ENCODE measurements around the gene SEMA4D.

SEMA4D gene

DNA sequence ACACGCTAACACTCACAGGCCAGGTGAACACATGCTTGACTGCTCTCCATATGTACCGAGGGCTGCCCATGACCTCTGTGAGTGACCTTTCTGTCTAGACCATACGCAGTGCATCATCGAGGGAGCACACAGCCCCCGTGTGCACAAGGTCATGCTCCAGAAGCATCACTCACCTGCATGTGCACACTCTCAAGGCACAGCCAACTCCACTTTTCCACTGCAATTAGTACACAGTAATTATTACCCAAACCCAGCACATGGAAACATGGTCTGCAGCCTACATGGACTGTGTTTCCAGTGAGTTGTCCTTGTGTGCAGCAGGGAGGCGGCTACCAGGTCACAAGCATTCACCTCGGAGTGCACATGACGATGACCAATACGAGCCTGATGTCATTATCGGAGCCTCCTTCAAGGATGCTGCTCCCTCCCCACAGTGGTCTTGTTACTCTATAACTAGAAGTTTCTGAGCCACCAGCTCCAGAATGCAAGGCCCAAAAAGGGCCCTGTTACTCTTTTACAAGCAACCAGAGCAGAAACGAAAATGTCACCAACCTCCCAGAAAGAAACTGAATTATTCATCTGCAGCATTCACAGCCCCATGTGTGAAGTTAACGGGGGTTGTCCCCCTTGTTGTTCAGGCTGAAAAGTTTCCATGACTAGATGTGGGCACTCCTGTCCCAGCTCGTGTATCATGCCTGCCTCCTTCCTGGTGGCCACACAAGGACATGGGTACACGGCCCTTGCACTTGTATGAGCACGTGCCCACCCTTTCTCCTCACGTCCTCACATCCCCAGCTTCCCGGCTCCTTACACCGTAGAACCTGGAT, 31.2 kb downstream of the SEMA4D start:
- peak in 2 of 3 donors; percentile 45 to 55 for DNase-seq (ENCODE audit: low read depth in 2 of 3, low spot score in 1 of 3)

DNA sequence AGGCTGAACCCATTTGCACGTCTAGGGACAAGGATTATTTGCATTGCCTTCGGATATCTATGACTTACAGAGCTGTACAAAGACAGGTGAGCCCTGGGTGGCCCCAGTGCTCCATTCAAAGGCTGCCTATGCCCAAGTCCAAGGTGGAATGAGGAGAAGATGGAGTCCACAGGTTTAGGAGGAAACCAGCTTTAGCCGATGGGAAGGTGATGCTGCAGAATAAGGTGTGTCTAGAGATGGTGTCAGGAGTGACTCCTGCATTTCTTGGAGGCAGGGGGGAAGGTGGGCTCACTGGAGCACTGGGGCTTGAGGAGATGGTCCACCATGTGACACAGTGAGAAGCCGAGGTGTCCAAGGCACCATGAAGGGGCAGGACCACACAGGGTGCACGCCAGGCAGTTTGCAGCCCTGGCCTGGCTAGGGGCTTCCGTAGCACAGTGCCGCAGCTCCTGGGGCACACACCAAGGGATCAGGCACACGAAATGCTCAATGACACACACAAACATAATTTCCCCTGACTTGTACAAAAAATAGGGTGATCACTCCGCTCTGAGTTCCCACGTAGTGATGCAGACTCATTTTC, 32.1 kb downstream of the SEMA4D start:
- DNase-seq (ENCODE audit: low read depth in 2 of 3, low spot score in 1 of 3): no peak

DNA sequence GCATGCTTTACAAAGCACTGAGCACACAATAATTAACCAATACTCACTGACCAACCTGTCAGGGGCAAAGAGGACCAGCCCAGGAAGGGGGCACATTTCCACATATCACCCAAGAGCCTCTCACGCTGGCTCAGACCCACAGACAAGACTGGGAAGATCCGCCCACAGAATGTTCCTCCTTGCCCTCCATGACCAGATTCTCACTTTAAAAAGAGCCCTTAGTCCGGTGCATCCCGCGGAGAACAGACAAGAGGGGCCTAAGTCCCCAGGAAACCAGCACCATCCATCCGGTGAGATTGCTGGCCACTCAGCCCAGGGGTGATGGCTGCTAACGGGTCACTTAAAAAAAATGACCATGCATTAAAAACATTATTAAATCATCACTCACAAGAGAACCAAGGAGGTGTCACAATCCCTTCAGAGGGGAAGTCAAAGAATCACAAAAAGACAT, 32.9 kb downstream of the SEMA4D start:
- DNase-seq (ENCODE audit: low read depth in 2 of 3, low spot score in 1 of 3): no peak

DNA sequence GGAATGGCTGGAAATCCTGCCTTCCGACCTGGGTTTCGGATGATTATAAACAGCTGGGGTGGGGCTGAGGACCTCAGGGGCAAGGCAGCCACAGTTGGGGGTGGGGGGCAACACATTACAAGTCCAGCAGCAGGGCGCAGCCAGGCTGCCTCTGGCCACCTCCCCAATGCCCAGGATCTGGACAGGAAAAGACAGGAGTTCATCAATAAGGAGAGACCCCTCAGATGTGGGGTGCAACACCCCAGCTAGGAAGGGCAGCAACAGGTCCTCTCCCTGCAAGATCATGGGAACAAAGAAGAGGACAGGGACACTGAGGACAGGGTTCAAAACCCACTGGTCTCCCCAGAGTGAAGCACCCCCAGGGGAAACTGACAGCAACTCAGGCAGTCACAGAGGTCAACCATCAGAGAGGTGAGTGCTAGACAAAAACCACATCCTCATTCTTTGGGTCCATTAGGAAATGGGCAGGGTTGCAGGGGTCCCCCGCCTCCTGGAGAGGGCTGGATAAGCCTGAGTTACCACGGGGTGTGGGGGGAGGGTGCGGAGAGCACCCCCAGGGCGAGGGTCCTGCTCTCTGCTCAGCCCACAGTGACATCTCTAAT, 33.5 kb downstream of the SEMA4D start:
- DNase-seq (ENCODE audit: low read depth in 2 of 3, low spot score in 1 of 3): no peak

DNA sequence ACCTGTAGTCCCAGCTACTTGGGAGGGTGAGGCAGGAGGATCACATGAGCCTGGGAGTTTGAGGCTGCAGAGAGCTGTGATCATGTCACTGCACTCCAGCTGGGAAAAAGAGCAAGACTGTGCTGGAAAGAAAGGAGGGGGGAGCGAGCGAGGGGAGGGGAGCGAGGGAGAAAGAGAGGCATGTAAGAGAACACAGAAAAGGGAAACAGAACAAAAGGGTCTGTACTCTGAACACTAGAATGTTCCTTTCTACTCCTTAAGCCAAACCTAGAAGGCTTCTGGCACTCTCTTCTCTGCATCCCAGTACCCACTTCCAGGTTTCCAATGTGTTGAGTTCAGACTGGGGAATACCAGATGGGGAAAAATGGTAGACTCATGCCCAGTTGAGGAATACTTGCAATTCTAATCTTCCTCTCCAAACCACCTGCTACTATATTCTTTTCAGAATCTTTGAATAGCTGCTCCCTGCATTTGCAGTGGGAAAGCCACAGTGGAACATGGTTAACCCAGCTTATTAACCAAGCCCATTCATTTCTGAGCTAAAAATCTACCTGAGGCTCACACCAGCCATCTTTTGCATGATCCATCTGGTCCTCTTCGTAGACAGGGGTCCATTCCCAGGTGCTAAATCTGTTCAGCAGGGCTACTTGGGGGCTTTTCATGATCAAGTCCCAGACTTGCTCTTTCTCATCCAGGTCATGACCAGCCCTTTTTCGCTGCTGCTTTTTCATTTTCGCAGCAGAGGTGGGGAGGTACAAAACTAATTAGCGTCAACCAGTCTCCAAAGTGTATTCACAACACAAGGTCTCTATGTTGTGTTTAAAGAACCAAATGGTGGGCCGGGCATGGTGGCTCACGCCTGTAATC, 34.9 kb downstream of the SEMA4D start:
- no peak for DNase-seq (ENCODE audit: low read depth in 2 of 3, low spot score in 1 of 3)

DNA sequence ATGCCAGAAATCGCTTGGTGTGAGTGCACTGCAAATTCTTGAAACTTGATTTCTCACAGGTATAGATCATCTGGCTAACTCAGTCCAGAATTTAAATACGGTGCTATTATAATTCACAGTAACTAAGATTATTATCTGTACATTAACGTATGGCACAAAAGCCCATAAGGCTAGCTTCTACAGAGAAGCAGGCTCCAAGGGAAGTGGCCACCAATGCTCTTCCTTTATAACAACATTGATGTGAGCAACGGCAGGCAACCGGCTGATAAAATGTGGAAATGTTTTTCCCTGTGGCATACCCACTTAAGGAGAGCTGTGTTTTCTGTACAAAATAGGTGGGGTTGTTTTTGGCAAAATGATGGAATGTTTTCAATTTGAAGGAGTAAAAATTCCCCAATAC, 35.7 kb downstream of the SEMA4D start:
- DNase-seq (ENCODE audit: low read depth in 2 of 3, low spot score in 1 of 3): no peak

DNA sequence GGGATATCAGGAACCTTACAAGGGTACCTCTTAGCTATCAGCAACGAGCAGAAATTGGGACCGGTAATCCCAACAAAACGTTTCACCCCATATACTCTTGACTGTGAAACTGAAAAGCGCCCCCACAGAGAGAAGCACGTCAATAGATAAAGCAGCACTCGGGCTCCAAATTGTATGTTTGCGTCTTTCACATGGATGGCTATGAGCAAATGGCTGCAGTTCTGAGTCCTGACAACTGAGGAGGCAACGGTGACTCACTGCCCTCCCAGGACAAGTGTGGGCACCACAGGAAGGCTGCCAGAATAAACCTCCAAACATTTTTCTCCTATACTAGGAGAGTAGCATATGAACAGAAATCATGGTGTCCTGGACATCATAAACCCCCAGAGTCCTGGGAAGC, 36.6 kb downstream of the SEMA4D start:
- DNase-seq (ENCODE audit: low read depth in 2 of 3, low spot score in 1 of 3): peak in 1 of 3 donors; percentile 50

GRCh38 chr9:89460551-89460950, 37.4 kb downstream of the SEMA4D start:
- no peak for DNase-seq (ENCODE audit: low read depth in 2 of 3, low spot score in 1 of 3)

DNA sequence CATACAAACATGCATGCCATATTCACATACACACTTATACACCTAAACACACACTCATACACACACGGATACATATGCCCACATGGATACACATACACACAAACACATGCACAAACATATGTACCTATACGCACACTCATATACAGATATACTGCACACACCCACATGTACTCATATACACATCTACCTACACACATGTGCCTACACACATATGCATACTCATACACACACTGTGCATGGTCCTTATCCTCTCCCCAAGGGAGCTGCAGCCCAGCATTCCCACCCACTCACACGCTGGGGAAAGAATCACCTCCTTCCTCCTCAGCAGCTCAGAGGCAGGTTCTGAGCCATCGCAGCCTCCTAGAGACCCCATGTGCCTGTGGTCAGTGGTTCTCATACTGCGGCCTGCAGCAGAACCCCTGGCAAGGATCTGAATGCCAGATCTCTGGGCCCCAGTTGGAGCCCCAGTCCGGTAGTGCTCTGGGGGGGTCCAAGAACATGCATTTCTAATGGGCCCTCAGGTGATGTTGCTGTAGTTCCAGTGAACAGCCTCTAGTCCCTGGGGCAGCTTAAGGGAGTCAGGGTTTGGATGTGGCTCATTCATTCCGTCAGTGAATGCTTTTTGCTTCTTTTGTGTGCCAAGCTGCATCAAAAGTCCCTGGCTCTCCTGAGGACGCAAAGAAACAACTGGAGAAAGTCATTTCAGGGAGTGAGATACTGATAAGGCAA, 39.0 kb downstream of the SEMA4D start:
- DNase-seq (ENCODE audit: low read depth in 2 of 3, low spot score in 1 of 3): no peak

GRCh38 chr9:89457376-89457855, 40.5 kb downstream of the SEMA4D start:
- DNase-seq (ENCODE audit: low read depth in 2 of 3, low spot score in 1 of 3): no peak

GRCh38 chr9:89455356-89455824, 42.5 kb downstream of the SEMA4D start:
- DNase-seq (ENCODE audit: low read depth in 2 of 3, low spot score in 1 of 3): no peak

- no peak for DNase-seq (ENCODE audit: low read depth in 2 of 3, low spot score in 1 of 3)
These were observed 43.2 kb downstream of the SEMA4D start for GRCh38 chr9:89454498-89455355.

DNA sequence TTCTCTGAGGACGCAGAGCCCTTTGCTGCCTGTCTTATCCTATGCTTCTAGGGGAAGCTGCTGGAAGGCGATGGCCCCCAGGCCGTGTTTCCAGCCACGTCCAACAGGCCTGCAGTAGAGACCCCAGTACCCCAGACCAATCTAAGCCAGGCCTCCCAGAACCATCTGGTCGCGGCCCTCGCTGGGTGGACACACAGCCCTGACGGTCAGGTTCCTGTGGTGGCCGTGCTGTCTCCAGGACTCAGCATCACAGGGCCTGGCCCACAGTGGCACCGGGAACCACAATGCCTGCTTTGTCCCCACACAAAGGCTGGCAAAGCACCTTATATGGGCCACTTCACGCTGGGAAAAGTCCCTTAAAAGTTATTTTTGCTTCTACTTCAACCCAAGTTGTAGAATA, 44.5 kb downstream of the SEMA4D start:
- no peak for DNase-seq (ENCODE audit: low read depth in 2 of 3, low spot score in 1 of 3)

- DNase-seq (ENCODE audit: low read depth in 2 of 3, low spot score in 1 of 3): no peak
These were observed 45.4 kb downstream of the SEMA4D start for GRCh38 chr9:89452561-89452960.

GRCh38 chr9:89450213-89450612, 47.7 kb downstream of the SEMA4D start:
- DNase-seq (ENCODE audit: low read depth in 2 of 3, low spot score in 1 of 3): no peak

GRCh38 chr9:89449261-89449671, 48.6 kb downstream of the SEMA4D start:
- DNase-seq (ENCODE audit: low read depth in 2 of 3, low spot score in 1 of 3): no peak

GRCh38 chr9:89448821-89449220, 49.1 kb downstream of the SEMA4D start:
- DNase-seq (ENCODE audit: low read depth in 2 of 3, low spot score in 1 of 3): no peak

DNA sequence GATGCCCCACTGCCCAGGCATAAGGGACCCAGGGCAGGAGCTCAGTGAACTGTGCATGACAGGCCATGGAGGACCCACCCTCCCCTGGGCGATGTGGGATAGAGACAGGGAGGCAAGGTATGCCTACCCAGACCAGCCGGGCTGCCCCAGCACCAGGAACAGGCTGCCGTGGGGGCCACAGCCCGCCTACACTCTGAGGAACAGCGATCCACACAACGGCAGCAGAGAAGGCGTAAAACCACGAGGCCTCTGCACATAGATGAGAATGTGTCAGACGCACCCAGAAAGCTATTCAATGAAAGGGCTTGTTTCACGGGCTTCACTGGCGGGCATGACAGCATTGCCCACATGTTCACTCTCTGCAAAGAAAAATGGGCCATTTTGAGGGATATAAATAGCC, 49.5 kb downstream of the SEMA4D start:
- peak in 1 of 3 donors; percentile 43 for DNase-seq (ENCODE audit: low read depth in 2 of 3, low spot score in 1 of 3)

DNA sequence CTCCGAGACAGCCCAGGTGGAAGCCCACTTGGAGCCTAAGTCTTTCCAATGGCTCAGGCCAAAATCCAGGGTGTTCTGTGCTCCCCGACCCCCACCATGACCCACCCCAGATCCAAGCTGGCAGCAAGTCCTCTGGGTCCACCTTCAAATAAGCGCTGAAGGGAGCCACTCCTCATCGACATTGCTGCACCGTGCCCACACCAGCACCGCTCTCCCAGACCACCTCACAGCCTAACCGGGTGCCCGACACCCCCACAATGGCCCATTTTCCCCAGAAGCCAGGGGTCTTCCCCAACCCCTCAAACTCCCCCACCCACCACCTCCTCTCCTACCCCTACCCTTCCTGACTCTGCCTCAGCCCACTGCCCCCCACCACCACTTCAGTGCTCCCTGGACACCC, 50.5 kb downstream of the SEMA4D start:
- DNase-seq (ENCODE audit: low read depth in 2 of 3, low spot score in 1 of 3): no peak

GRCh38 chr9:89446961-89447310, 51.0 kb downstream of the SEMA4D start:
- no peak for DNase-seq (ENCODE audit: low read depth in 2 of 3, low spot score in 1 of 3)

Data from stimulated activated CD4-positive, alpha-beta T cell treated with anti-CD3 and anti-CD28 coated beads, Interleukin-12 subunit alpha, Interleukin-12 subunit beta, amount 100 ng/mL, for 48 hours (primary cell).